ENCODE results near the gene MACROD2.
"Not testable (repeated sequence)": the region's sequence is repeated elsewhere in the genome, so short reads cannot be mapped to it uniquely, and the experiment has no call there.

MACROD2 gene

DNA sequence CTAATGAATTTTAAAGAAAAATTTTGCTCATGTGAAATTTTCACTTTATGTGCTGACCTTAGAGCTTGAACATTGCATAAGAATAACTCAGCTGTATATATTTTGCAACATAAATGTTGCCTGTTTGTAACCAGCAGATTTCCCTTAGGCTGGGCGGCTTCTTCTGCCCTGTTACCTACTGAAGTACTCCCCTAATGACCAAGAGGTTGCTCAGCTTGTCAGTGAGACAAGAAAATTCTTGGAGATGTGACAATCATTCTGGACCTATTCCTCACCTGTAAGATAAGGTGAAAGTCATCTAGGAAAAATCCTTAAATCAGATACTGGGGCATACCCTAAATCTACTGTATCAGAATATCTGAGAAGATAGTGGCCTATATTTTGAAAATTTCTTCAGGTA lies 1516.2 kb downstream of the MACROD2 start:
- Mint-ChIP-seq H3K4me3 (no peak overlapping the region), H3K27me3 (no peaks in the 10 kb centered on the region)
- no peak for ATAC-seq (ENCODE audit: low read depth)

DNA sequence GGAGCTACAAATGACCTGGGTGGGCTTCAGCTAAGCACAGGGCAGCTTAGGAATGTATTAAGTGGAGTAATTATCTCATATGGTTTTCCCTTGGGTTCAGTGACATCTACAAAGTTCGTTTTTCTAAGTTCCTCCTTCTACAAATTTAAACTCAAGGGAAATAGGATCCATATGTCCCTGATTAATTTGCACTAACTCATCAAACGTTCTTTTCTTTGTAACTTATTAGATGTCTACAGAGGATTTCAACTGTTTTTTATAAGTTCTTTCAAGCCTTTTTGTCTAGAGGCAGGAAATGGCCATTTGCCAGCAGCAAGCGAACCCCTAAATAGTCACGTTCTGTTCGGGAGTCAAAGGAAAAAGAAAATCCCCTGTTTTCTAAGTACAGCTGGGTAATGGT lies 1517.6 kb downstream of the MACROD2 start:
- Mint-ChIP-seq H3K27ac (no peak overlapping the region), H3K4me3 (no peak overlapping the region), H3K4me1 (no peaks in the 10 kb centered on the region), H3K36me3 (no peaks in the 10 kb centered on the region), H3K9me3 (no peaks in the 10 kb centered on the region), H3K27me3 (peaks cover 3% of the 10 kb centered on the region)
- no peak for DNase-seq (ENCODE audit: low spot score in 2 of 2)
- ATAC-seq (ENCODE audit: low read depth), result no peak

More for the DNA sequence above, 1516.2 kb downstream of the MACROD2 start:
- DNase-seq (ENCODE audit: low spot score in 2 of 2), result no peak
- Mint-ChIP-seq H3K9me3 (no peaks in the 10 kb centered on the region), H3K36me3 (no peaks in the 10 kb centered on the region), H3K27ac (no peak overlapping the region), H3K4me1 (no peaks in the 10 kb centered on the region)

- no peak for ATAC-seq (ENCODE audit: low read depth)
- H3K27ac Mint-ChIP-seq, result no peak overlapping the region
- H3K27me3 Mint-ChIP-seq, result peaks cover 3% of the 10 kb centered on the region
- no peaks in the 10 kb centered on the region for H3K36me3 Mint-ChIP-seq
- no peak for DNase-seq (ENCODE audit: low spot score in 2 of 2)
- H3K4me1 Mint-ChIP-seq, result no peaks in the 10 kb centered on the region
- no peaks in the 10 kb centered on the region for H3K9me3 Mint-ChIP-seq
- H3K4me3 Mint-ChIP-seq, result no peak overlapping the region
Observed at GRCh38 chr20:15515691-15516090, 1520.4 kb downstream of the MACROD2 start.

GRCh38 chr20:15520930-15521524 lies 1525.7 kb downstream of the MACROD2 start:
- no peak overlapping the region for H3K27ac Mint-ChIP-seq
- DNase-seq (ENCODE audit: low spot score in 2 of 2) (no peak), ATAC-seq (ENCODE audit: low read depth) (no peak)
- peaks cover 3% of the 10 kb centered on the region for H3K27me3 Mint-ChIP-seq
- no peak overlapping the region for H3K4me3 Mint-ChIP-seq
- no peaks in the 10 kb centered on the region for H3K9me3 Mint-ChIP-seq
- no peaks in the 10 kb centered on the region for H3K36me3 Mint-ChIP-seq
- no peaks in the 10 kb centered on the region for H3K4me1 Mint-ChIP-seq

DNA sequence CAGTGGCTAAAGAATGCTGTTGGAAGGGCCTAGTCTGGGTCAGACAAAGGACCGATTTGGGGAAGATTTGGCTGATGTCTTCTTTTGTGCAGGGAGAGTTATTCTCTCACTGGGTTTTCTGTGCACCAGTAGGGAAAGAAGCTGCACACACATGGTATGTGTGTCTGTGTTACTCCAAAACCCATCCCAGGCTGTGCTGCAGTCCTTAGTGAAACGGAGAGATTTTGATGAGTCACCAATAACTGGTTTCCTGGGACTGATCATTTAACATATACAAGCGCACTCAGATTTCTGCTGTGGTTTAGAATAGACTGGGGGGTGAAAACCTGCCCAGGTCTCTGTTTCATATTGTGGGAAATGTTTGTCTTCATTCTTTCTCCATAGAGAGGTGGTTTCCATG lies 1528.1 kb downstream of the MACROD2 start:
- no peaks in the 10 kb centered on the region for H3K36me3 Mint-ChIP-seq
- H3K27ac Mint-ChIP-seq, result no peak overlapping the region
- ATAC-seq (ENCODE audit: low read depth), result no peak
- no peaks in the 10 kb centered on the region for H3K4me1 Mint-ChIP-seq
- H3K9me3 Mint-ChIP-seq, result no peaks in the 10 kb centered on the region
- DNase-seq (ENCODE audit: low spot score in 2 of 2), result no peak
- no peak overlapping the region for H3K4me3 Mint-ChIP-seq
- H3K27me3 Mint-ChIP-seq, result no peaks in the 10 kb centered on the region

GRCh38 chr20:15528391-15529111 lies 1533.2 kb downstream of the MACROD2 start:
- Mint-ChIP-seq H3K36me3 (no peaks in the 10 kb centered on the region), H3K4me3 (no peak overlapping the region)

GRCh38 chr20:15535863-15536262 lies 1540.5 kb downstream of the MACROD2 start:
- H3K36me3 Mint-ChIP-seq, result peaks cover 2% of the 10 kb centered on the region
- peaks cover 2% of the 10 kb centered on the region for H3K4me1 Mint-ChIP-seq
- H3K9me3 Mint-ChIP-seq, result peaks cover 1% of the 10 kb centered on the region
- peaks cover 5% of the 10 kb centered on the region for H3K27me3 Mint-ChIP-seq
- ATAC-seq (ENCODE audit: low read depth) (no peak), DNase-seq (ENCODE audit: low spot score in 2 of 2) (no peak)
- H3K4me3 Mint-ChIP-seq, result no peak overlapping the region
- no peak overlapping the region for H3K27ac Mint-ChIP-seq

More at GRCh38 chr20:15528391-15529111, 1533.2 kb downstream of the MACROD2 start:
- H3K27ac Mint-ChIP-seq, result no peak overlapping the region
- H3K4me1 Mint-ChIP-seq, result no peaks in the 10 kb centered on the region
- DNase-seq (ENCODE audit: low spot score in 2 of 2) (no peak), ATAC-seq (ENCODE audit: low read depth) (no peak)
- H3K27me3 Mint-ChIP-seq, result peaks cover 2% of the 10 kb centered on the region
- H3K9me3 Mint-ChIP-seq, result no peaks in the 10 kb centered on the region

- H3K4me1 Mint-ChIP-seq; H3K27me3 Mint-ChIP-seq; H3K4me3 Mint-ChIP-seq; DNase-seq (ENCODE audit: low spot score in 2 of 2); H3K36me3 Mint-ChIP-seq; ATAC-seq (ENCODE audit: low read depth); H3K27ac Mint-ChIP-seq; H3K9me3 Mint-ChIP-seq: not testable (repeated sequence)
Observed at GRCh38 chr20:15537200-15537599, 1541.9 kb downstream of the MACROD2 start.

- Mint-ChIP-seq H3K9me3 (peaks cover 2% of the 10 kb centered on the region), H3K4me1 (peaks cover 3% of the 10 kb centered on the region), H3K27me3 (peaks cover 1% of the 10 kb centered on the region), H3K4me3 (no peak overlapping the region), H3K27ac (no peak overlapping the region), H3K36me3 (peaks cover 1% of the 10 kb centered on the region)
- DNase-seq (ENCODE audit: low spot score in 2 of 2) (no peak), ATAC-seq (ENCODE audit: low read depth) (no peak)
Observed at GRCh38 chr20:15542655-15543054, 1547.3 kb downstream of the MACROD2 start.

- peaks cover 3% of the 10 kb centered on the region for H3K4me1 Mint-ChIP-seq
- no peak overlapping the region for H3K27ac Mint-ChIP-seq
- ATAC-seq (ENCODE audit: low read depth) (no peak), DNase-seq (ENCODE audit: low spot score in 2 of 2) (no peak)
- peaks cover 2% of the 10 kb centered on the region for H3K9me3 Mint-ChIP-seq
- H3K36me3 Mint-ChIP-seq, result no peaks in the 10 kb centered on the region
- no peak overlapping the region for H3K4me3 Mint-ChIP-seq
- peaks cover 3% of the 10 kb centered on the region for H3K27me3 Mint-ChIP-seq
Observed at GRCh38 chr20:15544742-15545141, 1549.4 kb downstream of the MACROD2 start.

- DNase-seq (ENCODE audit: low spot score in 2 of 2) (no peak), ATAC-seq (ENCODE audit: low read depth) (no peak)
- Mint-ChIP-seq H3K4me1 (no peaks in the 10 kb centered on the region), H3K27me3 (peaks cover 3% of the 10 kb centered on the region), H3K4me3 (no peak overlapping the region), H3K27ac (no peak overlapping the region), H3K9me3 (peaks cover 2% of the 10 kb centered on the region), H3K36me3 (no peaks in the 10 kb centered on the region)
Observed at GRCh38 chr20:15546525-15547023, 1551.3 kb downstream of the MACROD2 start.

- no peaks in the 10 kb centered on the region for H3K36me3 Mint-ChIP-seq
- H3K4me1 Mint-ChIP-seq, result no peaks in the 10 kb centered on the region
- peaks cover 3% of the 10 kb centered on the region for H3K27me3 Mint-ChIP-seq
- no peak overlapping the region for H3K4me3 Mint-ChIP-seq
- ATAC-seq (ENCODE audit: low read depth) (no peak), DNase-seq (ENCODE audit: low spot score in 2 of 2) (no peak)
- H3K9me3 Mint-ChIP-seq, result peaks cover 2% of the 10 kb centered on the region
- H3K27ac Mint-ChIP-seq, result no peak overlapping the region
Observed at GRCh38 chr20:15547119-15547518, 1551.8 kb downstream of the MACROD2 start.

DNA sequence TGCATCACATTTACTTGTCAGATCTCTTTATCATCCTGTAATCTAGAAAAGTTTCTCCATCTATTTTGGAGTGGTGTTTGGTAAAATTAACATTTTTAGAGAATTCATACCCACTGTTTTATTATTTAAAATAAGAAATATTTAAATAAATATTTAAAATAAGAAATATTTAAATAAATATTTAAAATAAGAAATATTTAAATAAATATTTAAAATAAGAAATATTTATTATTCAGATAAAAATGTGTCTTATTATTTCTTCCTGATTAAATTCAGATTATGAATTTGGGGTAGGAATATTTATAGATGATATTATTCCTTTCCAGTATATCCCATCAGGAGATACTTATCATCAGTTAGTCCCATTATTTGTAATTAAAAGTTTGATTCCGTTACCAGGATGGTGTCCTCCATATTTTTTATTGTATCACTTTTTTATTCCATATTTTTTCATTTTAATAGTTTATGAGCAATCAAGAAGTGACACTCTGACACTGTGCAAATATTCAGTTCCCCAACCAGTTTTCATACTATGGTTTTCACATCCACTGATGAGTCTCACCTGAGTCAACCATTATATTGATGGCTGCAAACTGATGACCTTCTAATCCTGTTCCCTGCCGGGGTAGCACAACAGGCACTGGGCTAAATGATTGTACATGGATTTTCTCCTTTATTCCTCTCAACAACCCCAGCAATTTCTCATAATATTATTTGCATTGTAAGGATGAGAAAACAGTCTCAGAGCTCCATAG lies 1555.0 kb downstream of the MACROD2 start:
- DNase-seq (ENCODE audit: low spot score in 2 of 2) (no peak), ATAC-seq (ENCODE audit: low read depth) (no peak)
- Mint-ChIP-seq H3K27me3 (peaks cover 9% of the 10 kb centered on the region), H3K4me3 (no peak overlapping the region), H3K4me1 (no peaks in the 10 kb centered on the region), H3K27ac (no peak overlapping the region), H3K9me3 (peaks cover 8% of the 10 kb centered on the region), H3K36me3 (peaks cover 4% of the 10 kb centered on the region)

DNA sequence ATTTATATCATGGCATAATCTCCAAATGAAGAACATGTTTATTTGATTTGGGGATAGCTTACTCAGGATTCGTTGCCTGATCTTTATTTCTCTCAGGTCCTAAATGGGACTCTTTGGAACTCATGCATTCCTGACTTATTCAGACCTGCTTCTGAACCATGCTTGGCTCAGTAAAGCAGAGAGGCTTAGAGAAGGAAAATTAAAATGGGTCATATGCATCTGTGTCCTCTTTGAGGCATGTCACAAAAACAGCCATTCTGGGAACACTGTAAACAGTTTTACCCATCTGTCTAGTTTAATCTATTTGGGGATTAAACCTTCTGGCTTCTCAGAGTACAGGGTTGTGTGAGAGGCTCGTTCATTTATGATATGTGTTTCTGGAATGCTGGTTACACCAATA lies 1560.6 kb downstream of the MACROD2 start:
- DNase-seq (ENCODE audit: low spot score in 2 of 2), result no peak
- Mint-ChIP-seq H3K9me3 (peaks cover 8% of the 10 kb centered on the region), H3K27ac (no peak overlapping the region), H3K4me3 (no peak overlapping the region), H3K4me1 (no peaks in the 10 kb centered on the region), H3K27me3 (peaks cover 16% of the 10 kb centered on the region), H3K36me3 (peaks cover 4% of the 10 kb centered on the region)
- no peak for ATAC-seq (ENCODE audit: low read depth)
